GM23338 (cell line): ENCODE data around the gene ZC3H14. TPM values are rescaled to one million over a fixed set of nuclear protein-coding genes. Genes with fewer than 3 reads are reported as not detected.

Experiments used
- ATAC-seq: fragments of 200-7000 bp; cut with Tn5 transposase; 3 replicates; pipeline ENCODE4 v1.9.1; 2020
- DNase-seq: peaks from one replicate; pipeline ENCODE4 v3.0.0-alpha.2; 2015; ENCODE audit warnings: low spot score
- H2AFZ ChIP-seq: fragments of 200-600 bp; sonication (generic); 2 replicates; pipeline ENCODE4 v1.8.0; 2016; ENCODE audit warnings: antibody characterized with exemption, mild to moderate bottlenecking, moderate library complexity
- H3F3A ChIP-seq: fragments of 200-600 bp; sonication (generic); replicated peaks from 2 replicates; pipeline ENCODE4 v1.8.0; 2017; ENCODE audit warnings: antibody characterized with exemption, mixed run types, low read depth
- H3K27ac ChIP-seq: fragments of 200-600 bp; sonication (generic); 2 replicates; pipeline ENCODE4 v1.6.1; 2016; ENCODE audit warnings: low read depth
- H3K27me3 ChIP-seq: fragments of 200-600 bp; sonication (generic); 2 replicates; pipeline ENCODE4 v1.8.0; 2016; ENCODE audit warnings: mild to moderate bottlenecking, mixed run types, moderate library complexity; ENCODE audit not compliant: insufficient read depth
- H3K36me3 ChIP-seq: fragments of 200-600 bp; sonication (generic); 2 replicates; pipeline ENCODE4 v1.8.0; 2016; ENCODE audit warnings: mild to moderate bottlenecking; ENCODE audit not compliant: insufficient read depth
- H3K4me1 ChIP-seq: fragments of 200-600 bp; sonication (generic); 2 replicates; pipeline ENCODE4 v1.8.0; 2016; ENCODE audit warnings: mild to moderate bottlenecking, moderate library complexity; ENCODE audit not compliant: insufficient read depth
- H3K4me2 ChIP-seq: fragments of 200-600 bp; sonication (generic); 2 replicates; pipeline ENCODE4 v1.7.1; 2017; ENCODE audit warnings: mixed run types
- H3K4me3 ChIP-seq: fragments of 200-600 bp; sonication (generic); 2 replicates; pipeline ENCODE4 v1.6.1; 2016; ENCODE audit warnings: mixed run types
- H3K79me2 ChIP-seq: fragments of 200-600 bp; sonication (generic); replicated peaks from 2 replicates; pipeline ENCODE4 v1.8.0; 2017; ENCODE audit warnings: mild to moderate bottlenecking; ENCODE audit not compliant: insufficient read depth
- H3K9me2 ChIP-seq: fragments of 200-600 bp; sonication (generic); 2 replicates; pipeline ENCODE4 v1.8.0; 2017; ENCODE audit not compliant: insufficient read depth
- H4K20me1 ChIP-seq: fragments of 200-600 bp; sonication (generic); replicated peaks from 2 replicates; pipeline ENCODE4 v1.8.0; 2017; ENCODE audit warnings: mild to moderate bottlenecking; ENCODE audit not compliant: insufficient read depth
- H3K27ac Mint-ChIP-seq: 2 replicates; pipeline ENCODE4 v1.8.0; 2020; ENCODE audit warnings: inconsistent platforms, mild to moderate bottlenecking, moderate library complexity, mixed read lengths
- H3K27me3 Mint-ChIP-seq: 3 replicates; pipeline ENCODE4 v1.8.0; 2022; ENCODE audit warnings: low read depth, mild to moderate bottlenecking, moderate library complexity, mixed read lengths, inconsistent platforms; ENCODE audit not compliant: insufficient read depth, poor library complexity
- H3K36me3 Mint-ChIP-seq: 3 replicates; pipeline ENCODE4 v1.8.0; 2021; ENCODE audit warnings: low read depth, mild to moderate bottlenecking, inconsistent platforms, moderate library complexity, mixed read lengths
- H3K4me1 Mint-ChIP-seq: 3 replicates; pipeline ENCODE4 v1.8.0; 2020; ENCODE audit warnings: mild to moderate bottlenecking, inconsistent platforms, mixed read lengths
- H3K4me3 Mint-ChIP-seq: 3 replicates; pipeline ENCODE4 v1.8.0; 2021; ENCODE audit warnings: moderate library complexity, mild to moderate bottlenecking, inconsistent platforms, mixed read lengths
- H3K9me3 Mint-ChIP-seq: 3 replicates; pipeline ENCODE4 v1.8.0; 2020; ENCODE audit warnings: moderate library complexity, mild to moderate bottlenecking, inconsistent platforms, mixed read lengths
- CREB1 ChIP-seq: fragments of 250-450 bp; sonication (Bioruptor Pico); IDR thresholded peaks from 2 replicates; pipeline ENCODE4 v1.5.0; 2020; ENCODE audit warnings: low read depth, mild to moderate bottlenecking, moderate library complexity
- EZH2 ChIP-seq: fragments of 200-600 bp; sonication (generic); IDR thresholded peaks from one replicate; pipeline ENCODE4 v1.8.0; 2017; ENCODE audit warnings: antibody characterized with exemption, mild to moderate bottlenecking, low read depth; ENCODE audit not compliant: unreplicated experiment
- EZH2phosphoT487 ChIP-seq: fragments of 200-600 bp; sonication (generic); IDR thresholded peaks from one replicate; pipeline ENCODE4 v1.8.1; 2018; ENCODE audit warnings: antibody characterized with exemption; ENCODE audit not compliant: unreplicated experiment
- JUNB ChIP-seq: IDR thresholded peaks from one replicate; pipeline ENCODE4 v1.6.1; 2016; ENCODE audit warnings: antibody characterized with exemption; ENCODE audit not compliant: unreplicated experiment
- NANOG ChIP-seq: IDR thresholded peaks from 2 replicates; pipeline ENCODE4 v1.6.1; 2016; ENCODE audit warnings: antibody characterized with exemption, borderline replicate concordance
- POLR2AphosphoS5 ChIP-seq: IDR thresholded peaks from 2 replicates; pipeline ENCODE4 v1.6.1; 2016; ENCODE audit warnings: antibody characterized with exemption, low read depth
- STAT1 ChIP-seq: IDR thresholded peaks from one replicate; pipeline ENCODE4 v1.6.1; 2016; ENCODE audit warnings: antibody characterized with exemption; ENCODE audit not compliant: unreplicated experiment
- ZNF114 ChIP-seq: fragments of 250-450 bp; sonication (Bioruptor Pico); IDR thresholded peaks from 2 replicates; pipeline ENCODE4 v1.5.0; 2020; ENCODE audit warnings: mild to moderate bottlenecking, moderate library complexity
- ZNF331 ChIP-seq: fragments of 250-450 bp; sonication (Bioruptor Pico); IDR thresholded peaks from 2 replicates; pipeline ENCODE4 v1.5.0; 2020; ENCODE audit warnings: low read depth, mild to moderate bottlenecking, moderate library complexity
- polyA plus RNA-seq: library from polyadenylated mRNA; unstranded; fragments of >200 nt; fragmentation: Nextera tagmentation; extraction: Ambion mirVana; gene quantifications from 2 replicates; pipeline ENCODE4 v1.2.1, GENCODE V29; 2016
- total RNA-seq: library from RNA; depleted of rRNA; stranded (reverse); fragments of >200 nt; shearing (Covaris generic); gene quantifications from 2 replicates; pipeline ENCODE4 v1.2.3, GENCODE V29; 2014
- TF ChIP-seq, protein P1 (sequence below): fragments of 250-450 bp; sonication (Bioruptor Pico); IDR thresholded peaks from 2 replicates; pipeline ENCODE4 v1.5.0; 2020; ENCODE audit warnings: mild to moderate bottlenecking, moderate library complexity
- TF ChIP-seq, protein P2 (sequence below): IDR thresholded peaks from one replicate; pipeline ENCODE4 v1.6.1; 2018; ENCODE audit warnings: antibody characterized with exemption; ENCODE audit not compliant: unreplicated experiment

ZC3H14 gene
- total and polyA plus RNA-seq, 2 experiments from 2014 or later: 63.2 to 87.9 TPM

DNA sequence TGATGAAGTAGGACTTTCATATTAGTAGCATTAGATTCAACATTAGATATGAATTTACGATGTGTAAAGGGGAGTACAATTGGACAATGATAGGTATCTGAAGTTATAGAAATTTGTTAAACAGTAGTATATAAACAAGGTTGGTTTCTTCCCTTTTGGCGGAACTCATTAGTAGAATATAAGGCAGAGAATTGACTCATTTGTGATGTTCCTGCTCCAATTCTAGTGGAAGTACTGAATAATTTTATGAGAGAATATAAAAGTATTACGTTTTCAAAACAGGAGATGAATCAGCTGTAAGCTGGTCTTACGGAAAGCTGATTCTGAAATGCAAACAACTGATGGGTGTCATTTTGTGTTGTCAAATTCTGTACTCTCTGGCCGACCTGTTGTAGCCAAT, 13.4 kb downstream of the ZC3H14 start (continued):
- TF ChIP-seq, protein P1, sequence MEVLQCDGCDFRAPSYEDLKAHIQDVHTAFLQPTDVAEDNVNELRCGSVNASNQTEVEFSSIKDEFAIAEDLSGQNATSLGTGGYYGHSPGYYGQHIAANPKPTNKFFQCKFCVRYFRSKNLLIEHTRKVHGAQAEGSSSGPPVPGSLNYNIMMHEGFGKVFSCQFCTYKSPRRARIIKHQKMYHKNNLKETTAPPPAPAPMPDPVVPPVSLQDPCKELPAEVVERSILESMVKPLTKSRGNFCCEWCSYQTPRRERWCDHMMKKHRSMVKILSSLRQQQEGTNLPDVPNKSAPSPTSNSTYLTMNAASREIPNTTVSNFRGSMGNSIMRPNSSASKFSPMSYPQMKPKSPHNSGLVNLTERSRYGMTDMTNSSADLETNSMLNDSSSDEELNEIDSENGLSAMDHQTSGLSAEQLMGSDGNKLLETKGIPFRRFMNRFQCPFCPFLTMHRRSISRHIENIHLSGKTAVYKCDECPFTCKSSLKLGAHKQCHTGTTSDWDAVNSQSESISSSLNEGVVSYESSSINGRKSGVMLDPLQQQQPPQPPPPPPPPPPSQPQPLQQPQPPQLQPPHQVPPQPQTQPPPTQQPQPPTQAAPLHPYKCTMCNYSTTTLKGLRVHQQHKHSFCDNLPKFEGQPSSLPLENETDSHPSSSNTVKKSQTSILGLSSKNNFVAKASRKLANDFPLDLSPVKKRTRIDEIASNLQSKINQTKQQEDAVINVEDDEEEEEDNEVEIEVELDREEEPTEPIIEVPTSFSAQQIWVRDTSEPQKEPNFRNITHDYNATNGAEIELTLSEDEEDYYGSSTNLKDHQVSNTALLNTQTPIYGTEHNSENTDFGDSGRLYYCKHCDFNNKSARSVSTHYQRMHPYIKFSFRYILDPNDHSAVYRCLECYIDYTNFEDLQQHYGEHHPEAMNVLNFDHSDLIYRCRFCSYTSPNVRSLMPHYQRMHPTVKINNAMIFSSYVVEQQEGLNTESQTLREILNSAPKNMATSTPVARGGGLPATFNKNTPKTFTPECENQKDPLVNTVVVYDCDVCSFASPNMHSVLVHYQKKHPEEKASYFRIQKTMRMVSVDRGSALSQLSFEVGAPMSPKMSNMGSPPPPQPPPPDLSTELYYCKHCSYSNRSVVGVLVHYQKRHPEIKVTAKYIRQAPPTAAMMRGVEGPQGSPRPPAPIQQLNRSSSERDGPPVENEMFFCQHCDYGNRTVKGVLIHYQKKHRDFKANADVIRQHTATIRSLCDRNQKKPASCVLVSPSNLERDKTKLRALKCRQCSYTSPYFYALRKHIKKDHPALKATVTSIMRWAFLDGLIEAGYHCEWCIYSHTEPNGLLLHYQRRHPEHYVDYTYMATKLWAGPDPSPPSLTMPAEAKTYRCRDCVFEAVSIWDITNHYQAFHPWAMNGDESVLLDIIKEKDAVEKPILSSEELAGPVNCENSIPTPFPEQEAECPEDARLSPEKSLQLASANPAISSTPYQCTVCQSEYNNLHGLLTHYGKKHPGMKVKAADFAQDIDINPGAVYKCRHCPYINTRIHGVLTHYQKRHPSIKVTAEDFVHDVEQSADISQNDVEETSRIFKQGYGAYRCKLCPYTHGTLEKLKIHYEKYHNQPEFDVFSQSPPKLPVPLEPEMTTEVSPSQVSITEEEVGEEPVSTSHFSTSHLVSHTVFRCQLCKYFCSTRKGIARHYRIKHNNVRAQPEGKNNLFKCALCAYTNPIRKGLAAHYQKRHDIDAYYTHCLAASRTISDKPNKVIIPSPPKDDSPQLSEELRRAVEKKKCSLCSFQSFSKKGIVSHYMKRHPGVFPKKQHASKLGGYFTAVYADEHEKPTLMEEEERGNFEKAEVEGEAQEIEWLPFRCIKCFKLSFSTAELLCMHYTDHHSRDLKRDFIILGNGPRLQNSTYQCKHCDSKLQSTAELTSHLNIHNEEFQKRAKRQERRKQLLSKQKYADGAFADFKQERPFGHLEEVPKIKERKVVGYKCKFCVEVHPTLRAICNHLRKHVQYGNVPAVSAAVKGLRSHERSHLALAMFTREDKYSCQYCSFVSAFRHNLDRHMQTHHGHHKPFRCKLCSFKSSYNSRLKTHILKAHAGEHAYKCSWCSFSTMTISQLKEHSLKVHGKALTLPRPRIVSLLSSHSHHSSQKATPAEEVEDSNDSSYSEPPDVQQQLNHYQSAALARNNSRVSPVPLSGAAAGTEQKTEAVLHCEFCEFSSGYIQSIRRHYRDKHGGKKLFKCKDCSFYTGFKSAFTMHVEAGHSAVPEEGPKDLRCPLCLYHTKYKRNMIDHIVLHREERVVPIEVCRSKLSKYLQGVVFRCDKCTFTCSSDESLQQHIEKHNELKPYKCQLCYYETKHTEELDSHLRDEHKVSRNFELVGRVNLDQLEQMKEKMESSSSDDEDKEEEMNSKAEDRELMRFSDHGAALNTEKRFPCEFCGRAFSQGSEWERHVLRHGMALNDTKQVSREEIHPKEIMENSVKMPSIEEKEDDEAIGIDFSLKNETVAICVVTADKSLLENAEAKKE (CRISPR knock-in tag): no peak
- no peak for TF ChIP-seq ZNF114 (CRISPR knock-in tag)
- no peak for TF ChIP-seq STAT1

DNA sequence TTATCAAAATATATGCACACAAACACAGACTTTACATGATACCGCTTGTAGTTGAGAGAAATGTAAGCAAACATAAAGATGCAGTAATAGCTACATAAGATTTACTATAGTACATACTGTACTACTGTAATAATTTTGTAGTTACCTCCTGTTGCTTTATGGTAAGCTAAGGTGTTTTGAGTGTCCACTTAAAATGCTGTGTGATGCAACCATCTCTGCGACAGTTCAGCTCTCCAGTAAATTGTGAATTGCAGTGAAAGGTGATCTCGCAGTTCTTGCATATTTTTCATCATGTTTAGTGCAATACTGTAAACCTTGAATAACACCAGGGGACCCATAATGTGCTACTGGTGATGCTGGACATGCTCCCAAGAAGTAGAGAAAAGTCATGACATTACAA, 21.6 kb downstream of the ZC3H14 start:
- H3K36me3 Mint-ChIP-seq: peaks cover 51% of the 10 kb centered on the region
- H3K27me3 Mint-ChIP-seq: peaks cover 3% of the 10 kb centered on the region
- H3K9me3 Mint-ChIP-seq: no peaks in the 10 kb centered on the region
- peaks cover 45% of the 10 kb centered on the region for H3K36me3 ChIP-seq
- H3K4me3 ChIP-seq: no peak overlapping the region
- H3K27ac Mint-ChIP-seq: no peak overlapping the region
- no peak for DNase-seq
- no peak overlapping the region for H2AFZ ChIP-seq
- peaks cover 6% of the 10 kb centered on the region; the same call in 1 of the 2 replicates for H3K79me2 ChIP-seq
- H3K4me1 Mint-ChIP-seq: no peaks in the 10 kb centered on the region
- H3F3A ChIP-seq: no peaks in the 10 kb centered on the region
- no peak overlapping the region for H3K4me2 ChIP-seq
- H3K27me3 ChIP-seq: no peaks in the 10 kb centered on the region
- no peaks in the 10 kb centered on the region for H3K9me2 ChIP-seq
- no peak overlapping the region for H3K4me3 Mint-ChIP-seq
- peaks cover 3% of the 10 kb centered on the region for H4K20me1 ChIP-seq
- no peak overlapping the region for H3K27ac ChIP-seq
- H3K4me1 ChIP-seq: no peaks in the 10 kb centered on the region
- ATAC-seq: no peak
- TF ChIP-seq NANOG: no peak
- TF ChIP-seq ZNF331 (CRISPR knock-in tag): no peak
- no peak for TF ChIP-seq EZH2phosphoT487
- TF ChIP-seq CREB1: no peak
- TF ChIP-seq JUNB: no peak
- no peak for TF ChIP-seq STAT1
- no peak for TF ChIP-seq EZH2
- no peak for TF ChIP-seq POLR2AphosphoS5
- TF ChIP-seq, protein P2, sequence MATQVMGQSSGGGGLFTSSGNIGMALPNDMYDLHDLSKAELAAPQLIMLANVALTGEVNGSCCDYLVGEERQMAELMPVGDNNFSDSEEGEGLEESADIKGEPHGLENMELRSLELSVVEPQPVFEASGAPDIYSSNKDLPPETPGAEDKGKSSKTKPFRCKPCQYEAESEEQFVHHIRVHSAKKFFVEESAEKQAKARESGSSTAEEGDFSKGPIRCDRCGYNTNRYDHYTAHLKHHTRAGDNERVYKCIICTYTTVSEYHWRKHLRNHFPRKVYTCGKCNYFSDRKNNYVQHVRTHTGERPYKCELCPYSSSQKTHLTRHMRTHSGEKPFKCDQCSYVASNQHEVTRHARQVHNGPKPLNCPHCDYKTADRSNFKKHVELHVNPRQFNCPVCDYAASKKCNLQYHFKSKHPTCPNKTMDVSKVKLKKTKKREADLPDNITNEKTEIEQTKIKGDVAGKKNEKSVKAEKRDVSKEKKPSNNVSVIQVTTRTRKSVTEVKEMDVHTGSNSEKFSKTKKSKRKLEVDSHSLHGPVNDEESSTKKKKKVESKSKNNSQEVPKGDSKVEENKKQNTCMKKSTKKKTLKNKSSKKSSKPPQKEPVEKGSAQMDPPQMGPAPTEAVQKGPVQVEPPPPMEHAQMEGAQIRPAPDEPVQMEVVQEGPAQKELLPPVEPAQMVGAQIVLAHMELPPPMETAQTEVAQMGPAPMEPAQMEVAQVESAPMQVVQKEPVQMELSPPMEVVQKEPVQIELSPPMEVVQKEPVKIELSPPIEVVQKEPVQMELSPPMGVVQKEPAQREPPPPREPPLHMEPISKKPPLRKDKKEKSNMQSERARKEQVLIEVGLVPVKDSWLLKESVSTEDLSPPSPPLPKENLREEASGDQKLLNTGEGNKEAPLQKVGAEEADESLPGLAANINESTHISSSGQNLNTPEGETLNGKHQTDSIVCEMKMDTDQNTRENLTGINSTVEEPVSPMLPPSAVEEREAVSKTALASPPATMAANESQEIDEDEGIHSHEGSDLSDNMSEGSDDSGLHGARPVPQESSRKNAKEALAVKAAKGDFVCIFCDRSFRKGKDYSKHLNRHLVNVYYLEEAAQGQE: no peak
- TF ChIP-seq ZNF114 (CRISPR knock-in tag): no peak
